HG03460 (cell line): ENCODE measurements around the gene FAM50A.

Experiments
- ATAC-seq: cut with Tn5 transposase; IDR thresholded peaks from one replicate; pipeline ENCODE4 v1.9.1; 2021; ENCODE audit not compliant: unreplicated experiment

FAM50A gene

GRCh38 chrX:154412468-154412867 is 31.5 kb upstream of the FAM50A start:
- ATAC-seq = no peak

- ATAC-seq = no peak
Measured at GRCh38 chrX:154413142-154413541, 30.8 kb upstream of the FAM50A start.

- ATAC-seq = no peak
Measured at GRCh38 chrX:154417157-154417556, 26.8 kb upstream of the FAM50A start.

GRCh38 chrX:154419189-154419588 is 24.8 kb upstream of the FAM50A start:
- ATAC-seq = no peak

- ATAC-seq = no peak
Measured at GRCh38 chrX:154419688-154420401, 24.1 kb upstream of the FAM50A start.

GRCh38 chrX:154420402-154420756 is 23.6 kb upstream of the FAM50A start:
- ATAC-seq = no peak

GRCh38 chrX:154426916-154427770 is 16.8 kb upstream of the FAM50A start:
- ATAC-seq = no peak

- ATAC-seq = peak; percentile 99
Measured at GRCh38 chrX:154428176-154429171, 15.5 kb upstream of the FAM50A start, which contains the start of gene ATP6AP1. Gene ATP6AP1, plus strand, starts transcription at chrX:154428677. Its CDS starts 16 bp downstream, at chrX:154428693.

- ATAC-seq = no peak
Measured at GRCh38 chrX:154429711-154430110, 14.2 kb upstream of the FAM50A start.

GRCh38 chrX:154430479-154430878 is 13.5 kb upstream of the FAM50A start:
- ATAC-seq = no peak

GRCh38 chrX:154430916-154431315 is 13.0 kb upstream of the FAM50A start:
- ATAC-seq = no peak

GRCh38 chrX:154431341-154431740 is 12.6 kb upstream of the FAM50A start:
- no peak for ATAC-seq

GRCh38 chrX:154432210-154432609 is 11.7 kb upstream of the FAM50A start:
- no peak for ATAC-seq

- ATAC-seq = no peak
Measured at GRCh38 chrX:154433605-154434004, 10.3 kb upstream of the FAM50A start.

GRCh38 chrX:154434394-154435168 is 9.4 kb upstream of the FAM50A start:
- no peak for ATAC-seq

- no peak for ATAC-seq
Measured at GRCh38 chrX:154435171-154435733, 8.7 kb upstream of the FAM50A start.

- ATAC-seq = no peak
Measured at GRCh38 chrX:154436374-154436982, 7.5 kb upstream of the FAM50A start.

- ATAC-seq = no peak
Measured at GRCh38 chrX:154436983-154437752, 6.8 kb upstream of the FAM50A start, which contains the start of gene GDI1. Gene GDI1, plus strand, starts transcription at chrX:154437154. Its CDS starts 101 bp downstream, at chrX:154437255.
